ENCODE measurements around the gene DLG5. TPM values are rescaled to one million over a fixed set of nuclear protein-coding genes. Genes with fewer than 3 reads are reported as not detected.
A peak's percentile ranks its signal among the peaks of the same experiment; 100 is the strongest.

DLG5 gene
- total and polyA plus RNA-seq, 10 of the 15 experiments (the other 5 are each of a cell fraction or from before 2014, with no cell fraction given) = 0.18 to 6.6 (median 2.7) TPM

- peaks cover 11% of the 10 kb centered on the region for H3K4me1 ChIP-seq (ENCODE audit: control insufficient read depth, insufficient read depth, low read length)
- ChIA-PET POLR2A (no interaction called here), RAD21 (ENCODE audit: unreplicated experiment) (interaction anchor here (0.6 to 3.6 kb wide), 8 partner anchors 13 to 126 kb away, joined by 3 to 20 read pairs (median 7); no protein-coding TSS in a partner anchor), CTCF (interaction anchor here (0.6 to 8.0 kb wide), 14 partner anchors 8 to 674 kb away, joined by 3 to 175 read pairs (median 4); no protein-coding TSS in a partner anchor), SMC1A (ENCODE audit: uncharacterized antibody, unreplicated experiment) (interaction anchor here (0.9 to 3.8 kb wide), 8 partner anchors 9 to 674 kb away, joined by 3 to 34 read pairs (median 6); no protein-coding TSS in a partner anchor)
- no peak overlapping the region for H3K4me2 ChIP-seq (ENCODE audit: control insufficient read depth, insufficient read depth)
- DNase-seq (ENCODE audit: low read depth, low spot score) = no peak
- H3K9me3 ChIP-seq (replicated peaks; ENCODE audit: control insufficient read depth, insufficient read depth, low read length) = no peaks in the 10 kb centered on the region
- H3K9ac ChIP-seq (ENCODE audit: control insufficient read depth, insufficient read depth, low read length) = no peak overlapping the region
- peak overlapping the region; percentile 25; the same call in 1 of the 2 replicates for H2AFZ ChIP-seq (ENCODE audit: control insufficient read depth, low read depth, low read length)
- in situ Hi-C loops (cut with MboI) (loop anchor here (5.0 kb wide), 1 partner anchor 121 kb away; no protein-coding TSS in a partner anchor), intact Hi-C loops (cut with micrococcal nuclease; ENCODE audit: unreplicated experiment) (loop anchor here (1.0 to 5.0 kb wide), 4 partner anchors 37 to 671 kb away; no protein-coding TSS in a partner anchor)
- FAIRE-seq = no peak
- peak overlapping the region; percentile 45 for H3K27ac ChIP-seq (ENCODE audit: control insufficient read depth, insufficient read depth)
- H3K79me2 ChIP-seq (ENCODE audit: control insufficient read depth, insufficient read depth, low read length) = no peaks in the 10 kb centered on the region
- H4K20me1 ChIP-seq (ENCODE audit: control insufficient read depth, insufficient read depth) = no peaks in the 10 kb centered on the region
- no TSS peak for BruUV-seq (replicated peaks)
- no peak for ATAC-seq
- H3K4me3 ChIP-seq = no peak overlapping the region
- WGBS (ENCODE audit: insufficient coverage, insufficient replicate concordance, low lambda C conversion rate, missing lambda C conversion rate) = 67% methylated on average over 14 of the region's 14 CpGs
- H3K36me3 ChIP-seq (ENCODE audit: control insufficient read depth in 2 of 2, insufficient read depth in 2 of 2, low read length in 1 of 2) = peaks cover 0 to 2% of the 10 kb centered on the region in 2 experiments; a peak in 1 of 4 replicates
- no peak for TF ChIP-seq JUND (IDR thresholded peaks at IDR 0.05; ENCODE audit: low read depth, low read length)
- TF ChIP-seq ZBTB33 (IDR thresholded peaks at IDR 0.05) = no peak
- no peaks in the 10 kb centered on the region for H3K27me3 ChIP-seq (replicated peaks in 1 of 2; ENCODE audit: control insufficient read depth in 2 of 2, insufficient read depth in 2 of 2, low read length in 1 of 2)
Observed at GRCh38 chr10:77837925-77838595, 88.5 kb downstream of the DLG5 start.
